IPS-18c (cell line): Measurements from ENCODE around the gene DUSP9.
"Not testable (repeated sequence)": the region's sequence is repeated elsewhere in the genome, so short reads cannot be mapped to it uniquely, and the experiment has no call there.

Source experiments
- H3K4me3 ChIP-seq: 2 replicates; pipeline ENCODE4 v1.7.0; 2013; ENCODE audit warnings: low read depth, mild to moderate bottlenecking, low read length, moderate library complexity; ENCODE audit not compliant: insufficient read depth
- H3K9me3 ChIP-seq: one replicate; pipeline ENCODE4 v1.6.1; 2013; ENCODE audit warnings: mild to moderate bottlenecking, low read length, moderate library complexity; ENCODE audit not compliant: control insufficient read depth, insufficient read depth

DUSP9 gene, protein sequence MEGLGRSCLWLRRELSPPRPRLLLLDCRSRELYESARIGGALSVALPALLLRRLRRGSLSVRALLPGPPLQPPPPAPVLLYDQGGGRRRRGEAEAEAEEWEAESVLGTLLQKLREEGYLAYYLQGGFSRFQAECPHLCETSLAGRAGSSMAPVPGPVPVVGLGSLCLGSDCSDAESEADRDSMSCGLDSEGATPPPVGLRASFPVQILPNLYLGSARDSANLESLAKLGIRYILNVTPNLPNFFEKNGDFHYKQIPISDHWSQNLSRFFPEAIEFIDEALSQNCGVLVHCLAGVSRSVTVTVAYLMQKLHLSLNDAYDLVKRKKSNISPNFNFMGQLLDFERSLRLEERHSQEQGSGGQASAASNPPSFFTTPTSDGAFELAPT

DNA sequence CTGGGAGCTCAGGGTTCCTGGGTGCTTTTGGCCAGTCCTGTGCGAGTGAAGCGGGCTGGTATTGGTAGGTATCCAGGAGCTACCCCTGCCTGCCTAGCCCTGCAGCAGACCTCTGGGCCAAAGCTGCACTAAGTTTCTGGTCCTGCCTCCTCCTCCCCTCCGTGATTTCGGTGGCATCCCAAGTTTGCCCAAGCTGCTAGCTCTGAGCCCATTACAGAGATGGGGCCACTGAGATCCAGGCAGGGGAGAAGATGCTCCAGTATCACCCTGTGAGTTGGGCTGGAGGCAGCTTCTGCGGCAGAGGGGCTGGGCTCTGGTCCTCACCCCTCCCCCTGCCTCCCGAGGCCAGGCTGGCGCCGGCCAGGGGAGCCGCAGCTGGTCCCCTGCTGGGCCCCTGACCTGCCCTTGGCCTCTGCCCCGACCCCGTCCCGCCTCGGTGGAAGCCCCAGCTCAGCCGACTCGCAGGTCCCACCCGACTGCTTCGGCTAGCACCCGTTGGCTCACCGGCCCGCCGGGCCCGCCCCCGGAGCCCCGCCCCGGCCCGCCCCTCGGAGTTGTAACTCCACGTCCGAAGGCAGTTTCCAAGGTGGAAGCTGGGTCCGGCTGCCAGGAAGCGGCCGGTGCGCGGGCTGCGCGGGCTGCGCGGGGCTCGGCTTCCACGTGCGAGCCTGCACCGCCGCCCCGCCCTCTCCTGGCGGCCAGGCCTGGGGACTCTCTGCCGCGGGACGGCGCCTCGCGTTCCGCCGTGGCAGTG lies at the start of gene DUSP9:
Gene DUSP9, plus strand, starts transcription at position 584 of the 754 bp plus-strand sequence. CDS start 751 bp downstream, outside the sequence.
- Histone ChIP-seq H3K4me3 (no peak within 1 kb of the TSS; the same call in 1 of the 2 replicates), H3K9me3 (peaks cover 10% of the 10 kb centered on the region)

DNA sequence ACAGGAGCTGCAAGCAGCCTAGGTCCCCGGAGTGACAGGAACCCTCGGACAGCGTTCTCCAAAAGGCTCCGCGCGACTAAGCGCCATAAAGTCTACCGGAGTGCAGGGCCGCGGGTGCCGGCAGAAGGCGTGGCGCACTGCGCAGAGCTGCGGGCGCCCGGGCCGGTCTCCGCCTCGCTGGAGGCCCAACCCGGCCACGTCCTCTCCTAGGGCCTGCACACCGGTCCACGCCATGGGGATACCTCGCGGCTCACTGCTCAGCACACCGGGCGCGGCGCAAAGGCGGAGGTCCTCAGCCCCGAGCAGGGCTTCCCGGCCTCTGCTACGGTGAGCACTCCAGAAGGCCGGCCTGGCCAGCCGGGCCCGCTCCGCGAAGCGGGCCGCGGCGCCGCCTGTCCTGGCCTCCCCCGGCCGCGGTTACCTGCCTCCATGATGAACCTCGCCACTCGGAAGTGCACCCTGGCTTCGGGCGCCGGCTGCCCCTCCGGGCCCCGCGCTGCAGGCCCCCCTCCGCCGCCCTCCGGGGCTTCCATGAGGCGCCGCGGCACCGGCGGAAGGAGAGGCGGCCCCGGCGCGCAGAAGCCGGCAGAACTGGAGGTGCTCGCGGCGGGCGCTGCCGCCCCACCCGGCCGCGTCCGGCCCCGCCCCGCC lies 48.3 kb upstream of the DUSP9 start, which contains the start of gene CCNQ:
Gene CCNQ, minus strand, starts transcription at position 599 of the 651 bp plus-strand sequence. Its CDS starts 66 bp downstream, at position 533.
- Histone ChIP-seq H3K4me3 (peak within 1 kb of the TSS; percentile 63), H3K9me3 (peaks cover 12% of the 10 kb centered on the region)

DNA sequence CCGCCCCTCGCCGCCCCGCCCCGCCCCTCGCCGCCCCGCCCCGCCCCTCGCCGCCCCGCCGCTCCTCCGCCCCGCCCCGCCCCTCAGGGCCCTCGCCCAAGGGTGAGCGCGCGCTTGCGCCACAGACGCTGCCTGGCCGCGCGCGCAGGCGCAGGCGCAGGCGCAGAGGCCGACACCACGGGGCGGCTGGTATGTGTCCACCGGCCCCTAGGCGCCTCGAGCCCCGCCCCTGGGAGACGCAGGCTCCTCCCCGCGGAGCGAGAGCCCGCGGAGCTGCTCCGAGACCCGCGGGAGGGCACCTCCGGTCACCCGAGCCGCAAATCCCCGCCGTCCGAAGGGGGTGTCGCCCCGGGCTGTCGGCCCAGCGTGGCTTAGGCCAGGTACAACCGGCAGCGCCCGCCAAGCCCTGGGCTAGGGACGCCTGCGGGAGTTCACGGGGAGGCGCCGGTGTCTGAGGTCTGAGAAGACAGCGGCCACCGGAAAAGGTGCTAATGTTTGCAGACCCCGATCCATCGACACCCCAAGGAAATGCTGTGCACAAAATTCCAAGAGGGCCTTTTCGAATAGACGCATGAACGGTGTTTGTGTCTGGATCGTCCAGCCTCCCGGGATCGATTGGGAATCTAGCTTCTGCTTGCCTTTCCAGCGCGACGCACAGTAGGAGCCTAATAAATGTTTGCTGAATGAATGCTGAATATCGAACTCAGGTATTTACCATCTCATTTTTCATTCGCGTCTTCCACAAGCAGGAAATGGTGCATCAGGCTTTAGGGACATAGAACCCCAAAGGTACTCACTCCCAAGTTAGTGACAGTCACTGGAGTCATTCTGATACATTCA lies 47.6 kb upstream of the DUSP9 start:
- Histone ChIP-seq H3K9me3 (peaks cover 15% of the 10 kb centered on the region), H3K4me3 (peak overlapping the region; percentile 60)

DNA sequence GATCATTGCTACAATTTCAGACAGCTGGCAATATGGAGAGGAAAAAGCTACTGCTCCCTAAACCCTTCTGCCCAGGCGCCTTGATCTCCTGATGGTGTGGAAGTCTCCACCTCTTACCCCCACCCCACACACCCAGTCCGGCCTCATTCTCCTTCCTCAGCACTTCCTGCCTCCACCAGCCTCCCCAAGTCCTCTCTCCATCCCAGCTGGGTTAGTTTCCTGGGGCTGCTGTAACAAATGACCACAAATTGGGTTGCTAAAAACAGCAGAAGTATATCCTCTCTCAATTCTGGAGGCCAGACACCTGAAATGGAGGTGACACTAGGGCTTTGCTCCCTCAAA lies 47.0 kb upstream of the DUSP9 start:
- H3K4me3 ChIP-seq, result peak overlapping the region; percentile 60
- H3K9me3 ChIP-seq, result peaks cover 13% of the 10 kb centered on the region

DNA sequence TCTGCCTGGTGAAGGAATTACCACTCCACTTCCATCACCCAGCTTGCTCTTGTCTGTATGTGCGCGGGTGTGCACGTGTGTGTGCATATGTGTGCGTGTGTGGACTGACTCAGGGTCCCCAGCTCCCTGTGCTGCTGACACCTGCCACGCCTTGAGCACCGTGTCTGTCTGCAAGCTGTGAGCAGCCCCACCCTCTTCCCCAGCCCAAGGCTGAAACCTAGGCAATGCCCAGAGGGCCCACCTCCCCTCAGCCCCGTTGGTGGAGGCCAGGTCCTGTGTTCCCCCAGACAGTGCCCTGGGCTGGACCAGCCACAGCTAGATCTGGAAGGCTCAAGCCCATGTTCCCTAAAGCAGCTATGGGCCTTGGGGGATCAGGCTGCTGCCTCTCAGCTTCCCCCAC lies 46.1 kb upstream of the DUSP9 start:
- peaks cover 12% of the 10 kb centered on the region for H3K9me3 ChIP-seq
- H3K4me3 ChIP-seq, result no peak overlapping the region

DNA sequence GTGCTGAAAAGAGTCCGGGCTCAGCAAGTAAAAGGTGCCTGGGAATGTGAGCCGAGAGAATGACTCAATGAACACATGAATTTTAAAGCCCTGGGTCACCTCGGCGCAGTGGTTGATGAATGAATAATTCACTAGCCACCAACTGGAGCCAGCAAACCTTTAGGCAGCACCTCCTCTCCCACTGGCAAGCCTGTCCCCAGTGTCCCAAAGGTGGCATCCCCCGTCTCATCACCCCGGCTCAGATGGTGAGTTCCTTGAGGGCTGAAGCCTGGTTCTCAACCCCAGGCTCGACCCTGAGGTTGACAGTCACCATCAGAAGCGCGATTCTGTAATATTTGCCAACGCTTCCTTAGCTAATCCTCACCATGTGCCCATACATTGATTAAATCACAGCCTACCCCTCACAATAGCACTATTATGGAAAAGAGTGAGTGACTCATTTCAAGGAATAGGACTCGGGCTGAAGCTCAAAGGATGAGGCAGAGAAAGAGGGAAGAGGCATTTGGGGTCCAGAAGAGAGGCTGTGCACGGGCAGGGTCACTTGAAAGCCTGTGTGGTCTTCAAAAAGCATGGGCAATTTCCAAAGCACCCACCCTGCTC lies 45.4 kb upstream of the DUSP9 start:
- no peak overlapping the region for H3K4me3 ChIP-seq
- H3K9me3 ChIP-seq, result peaks cover 12% of the 10 kb centered on the region

DNA sequence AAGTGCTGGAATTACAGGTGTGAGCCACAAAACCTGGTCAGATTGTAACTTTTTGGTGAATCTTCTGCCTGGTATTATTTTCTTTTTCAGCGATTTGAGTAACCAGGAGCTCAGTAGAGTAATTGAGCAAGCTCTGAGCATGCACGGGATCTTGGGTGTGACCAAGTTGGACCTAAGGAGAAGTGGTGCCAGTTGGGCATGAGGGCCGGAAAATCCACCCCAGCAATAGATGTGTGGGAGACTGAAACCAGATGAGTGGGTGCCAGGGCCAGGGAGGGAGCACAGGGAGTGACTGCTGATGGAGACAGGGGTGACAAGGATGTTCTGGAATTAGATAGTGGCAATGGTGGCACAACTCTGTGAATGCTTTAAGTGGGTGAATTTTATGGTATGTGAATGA lies 44.4 kb upstream of the DUSP9 start:
- H3K9me3 ChIP-seq, result peaks cover 10% of the 10 kb centered on the region
- no peak overlapping the region; the same call in 1 of the 2 replicates for H3K4me3 ChIP-seq

DNA sequence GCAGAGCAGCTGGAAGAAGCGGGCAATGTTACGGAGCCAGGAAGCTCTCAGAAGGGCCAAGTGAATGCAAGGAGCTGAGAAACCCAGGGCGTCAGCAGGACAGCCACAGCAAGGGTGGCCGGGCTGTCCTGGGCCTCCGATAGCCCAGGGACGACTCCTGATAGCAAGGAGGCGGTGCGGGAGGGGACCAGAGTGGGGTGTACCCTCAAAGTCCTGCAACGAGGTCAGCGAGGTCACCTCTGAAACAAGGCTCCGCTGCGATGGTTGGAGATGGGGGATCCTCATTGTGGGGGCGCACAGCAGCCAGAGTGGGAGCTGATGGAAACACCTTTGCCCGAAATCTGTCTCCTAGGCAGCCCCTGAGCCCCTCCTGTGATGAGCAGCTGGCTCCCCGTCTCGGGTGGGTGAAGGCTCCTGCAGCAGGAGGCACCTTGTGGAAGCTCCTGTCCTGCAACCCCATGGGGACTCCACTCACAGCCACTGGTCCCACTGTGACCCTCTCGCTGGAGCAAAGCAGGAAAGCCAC lies 43.8 kb upstream of the DUSP9 start:
- Histone ChIP-seq H3K9me3 (peaks cover 10% of the 10 kb centered on the region), H3K4me3 (no peak overlapping the region)

DNA sequence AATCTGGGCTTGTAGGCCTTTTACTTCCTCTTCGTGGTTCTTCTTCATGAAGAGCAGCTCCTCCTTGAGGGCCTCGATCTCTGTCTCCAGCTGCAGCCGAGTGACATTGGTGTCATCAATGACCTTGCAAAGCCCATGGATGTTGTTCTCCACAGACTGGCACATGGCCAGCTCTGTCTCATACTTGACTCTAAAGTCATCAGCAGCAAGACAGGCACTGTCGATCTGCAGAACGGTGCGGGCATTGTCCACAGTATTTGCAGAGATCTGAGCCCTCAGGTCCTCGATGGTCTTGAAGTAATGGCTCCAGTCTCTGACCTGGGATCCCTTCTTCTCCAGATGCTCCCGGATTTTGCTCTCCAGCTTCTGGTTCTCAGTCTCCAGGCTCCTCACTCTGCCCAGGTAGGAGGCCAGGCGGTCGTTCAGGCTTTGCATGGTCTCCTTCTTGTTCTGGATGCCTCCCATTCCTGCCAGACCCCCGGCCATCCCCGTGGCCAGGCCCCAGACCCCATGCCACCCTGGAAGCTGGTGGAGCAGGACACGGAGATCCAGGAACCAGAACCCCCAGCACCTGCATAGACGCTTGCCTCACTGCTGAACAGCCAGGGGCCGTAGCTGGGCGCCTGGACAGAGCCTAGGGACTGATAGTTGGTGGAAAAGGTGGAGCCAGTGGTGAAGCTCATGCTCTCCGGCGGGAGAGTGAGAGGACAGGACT lies 42.2 kb upstream of the DUSP9 start:
- H3K9me3 ChIP-seq, result peaks cover 13% of the 10 kb centered on the region

DNA sequence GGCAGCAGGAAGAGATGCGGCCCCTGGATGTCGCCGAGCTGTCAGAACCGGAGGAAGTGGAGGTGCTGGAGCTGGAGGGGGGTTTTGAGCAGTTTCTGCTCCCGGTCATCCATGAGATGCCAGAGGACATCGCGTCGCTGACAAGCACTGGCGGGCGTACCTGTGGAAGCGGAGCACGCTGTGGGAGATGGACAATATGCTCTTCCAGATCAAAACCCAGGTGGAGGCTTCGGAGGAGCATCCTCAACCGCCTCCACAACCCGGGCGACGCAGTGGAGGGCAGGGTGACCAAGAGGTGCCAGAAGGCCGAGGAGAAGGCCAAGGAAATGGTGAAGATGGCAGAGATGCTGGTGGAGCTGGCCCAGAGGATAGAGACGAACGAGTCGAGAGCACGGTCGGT lies 40.5 kb upstream of the DUSP9 start:
- peaks cover 17% of the 10 kb centered on the region for H3K9me3 ChIP-seq
- H3K4me3 ChIP-seq, result no peak overlapping the region

More for the DNA sequence above, 42.2 kb upstream of the DUSP9 start:
- H3K4me3 ChIP-seq, result not testable (repeated sequence)

DNA sequence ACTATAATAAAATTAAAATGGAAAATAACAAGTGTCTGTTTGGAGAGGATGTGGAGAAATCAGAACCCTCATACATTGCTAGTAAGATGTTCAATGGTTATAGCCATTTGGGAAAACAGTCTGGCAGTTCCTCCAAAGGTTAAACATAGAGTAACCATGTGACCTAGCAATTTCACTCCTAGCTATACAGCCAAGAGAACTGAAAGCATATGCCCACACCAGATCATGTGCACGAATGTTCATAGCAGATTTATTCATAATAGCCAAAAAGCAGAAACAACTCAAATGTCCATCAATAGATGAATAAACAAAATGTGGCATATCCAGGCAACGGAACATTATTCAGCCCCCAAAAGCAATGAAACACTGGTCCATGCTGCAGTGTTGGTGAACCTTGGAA lies 38.6 kb upstream of the DUSP9 start:
- H3K4me3 ChIP-seq, result no peak overlapping the region
- H3K9me3 ChIP-seq, result peaks cover 24% of the 10 kb centered on the region

DNA sequence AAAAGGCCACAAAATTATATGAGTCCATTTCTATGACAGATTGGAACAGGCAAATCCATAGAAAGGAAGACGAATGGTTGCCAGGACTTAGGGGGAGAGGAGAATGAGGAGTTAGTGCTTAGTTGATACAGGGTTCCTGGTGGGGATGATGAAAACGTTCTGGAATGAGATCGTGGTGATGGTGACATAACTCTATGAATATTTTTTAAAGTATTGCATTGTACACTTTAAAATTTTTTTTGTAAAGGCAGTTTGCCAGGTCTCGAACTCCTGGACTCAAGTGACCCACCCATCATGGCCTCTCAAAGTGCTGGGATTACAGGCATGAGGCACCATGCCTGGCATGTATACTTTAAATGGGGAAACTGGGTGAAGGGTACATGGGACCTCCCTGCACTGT lies 38.2 kb upstream of the DUSP9 start:
- H3K4me3 ChIP-seq, result no peak overlapping the region
- peaks cover 22% of the 10 kb centered on the region for H3K9me3 ChIP-seq

DNA sequence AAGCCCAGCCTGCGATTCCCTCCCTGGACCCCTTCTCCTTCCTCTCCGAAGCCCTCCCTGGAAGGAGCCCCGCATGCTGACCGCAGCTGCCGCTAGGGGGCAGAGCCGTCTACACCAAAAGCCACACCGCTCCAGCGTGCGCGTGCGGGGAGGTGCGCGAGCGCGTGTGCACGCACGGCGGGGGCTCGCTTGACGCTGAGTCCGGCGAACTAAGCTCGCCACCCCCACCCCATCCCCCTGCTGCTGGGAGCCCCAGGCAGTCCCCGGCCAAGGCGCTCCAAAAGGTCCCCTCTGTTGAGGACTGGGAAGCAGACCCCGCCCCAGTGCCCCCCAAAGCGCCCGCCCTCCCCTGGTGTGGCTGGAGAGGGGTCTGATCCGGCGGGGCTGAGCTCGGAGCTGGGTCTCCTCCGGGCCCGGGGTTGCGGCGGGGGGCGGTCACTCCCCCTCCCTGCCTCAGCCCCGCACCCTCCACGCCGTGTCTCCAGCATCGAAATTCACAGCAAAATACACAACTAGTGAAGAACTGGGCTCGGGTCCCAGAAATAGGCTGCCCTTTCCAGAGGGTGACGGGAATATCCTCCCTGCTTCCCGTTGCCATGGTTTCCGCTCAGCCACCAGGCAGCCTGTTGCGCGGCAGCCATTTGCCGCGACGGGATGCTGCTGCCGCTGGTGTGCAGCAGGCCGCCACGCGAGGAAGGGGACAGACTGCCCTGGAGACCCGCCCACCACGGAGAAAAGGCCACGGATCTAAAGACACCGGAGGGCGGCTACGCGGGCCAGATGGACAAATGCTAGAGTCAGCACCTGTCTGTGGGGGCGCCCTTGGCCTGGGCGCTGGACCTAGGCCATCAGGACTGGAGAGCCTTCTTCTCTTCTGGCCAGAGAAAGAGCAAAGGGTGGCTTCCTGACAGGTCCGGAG lies 36.8 kb upstream of the DUSP9 start:
- Histone ChIP-seq H3K9me3 (peaks cover 23% of the 10 kb centered on the region), H3K4me3 (peak overlapping the region; percentile 36)

DNA sequence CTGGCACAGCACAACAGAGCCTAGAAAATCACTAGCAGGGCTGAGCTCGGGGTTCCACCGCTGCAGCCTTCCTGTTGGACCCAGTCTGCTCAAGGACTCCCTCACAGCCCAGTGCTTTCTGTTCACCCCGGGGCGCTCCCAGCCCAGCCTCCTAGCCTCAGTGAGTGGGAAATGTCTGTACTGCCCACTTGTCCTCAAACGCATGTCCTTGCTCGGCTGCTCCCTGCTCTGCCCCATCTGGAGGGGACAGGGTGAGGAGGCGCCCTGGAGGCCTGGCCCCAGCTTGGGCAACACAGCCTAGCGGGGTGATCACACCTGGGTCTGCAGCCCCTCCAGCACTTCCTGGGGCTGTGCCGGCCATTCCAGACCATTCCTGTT lies 36.2 kb upstream of the DUSP9 start:
- no peak overlapping the region for H3K4me3 ChIP-seq
- H3K9me3 ChIP-seq, result peaks cover 23% of the 10 kb centered on the region
